Activated naive CD4-positive, alpha-beta T cell treated with anti-CD3 and anti-CD28 coated beads, Interleukin-2, amount 50 U/mL, for 24 hours (primary cell): ENCODE data around the gene ZNF764.
"Not testable (repeated sequence)": the region's sequence is repeated elsewhere in the genome, so short reads cannot be mapped to it uniquely, and the experiment has no call there.

Source experiments
- H3K27ac Mint-ChIP-seq: one replicate; pipeline ENCODE4 v1.8.0; 2021; ENCODE audit warnings: mild to moderate bottlenecking, mixed read lengths
- H3K27me3 Mint-ChIP-seq: one replicate; pipeline ENCODE4 v1.8.0; 2021; ENCODE audit warnings: mixed read lengths
- H3K36me3 Mint-ChIP-seq: one replicate; pipeline ENCODE4 v1.8.0; 2021; ENCODE audit warnings: mixed read lengths
- H3K4me1 Mint-ChIP-seq: one replicate; pipeline ENCODE4 v1.8.0; 2021; ENCODE audit warnings: mixed read lengths
- H3K4me3 Mint-ChIP-seq: one replicate; pipeline ENCODE4 v1.8.0; 2021; ENCODE audit warnings: mild to moderate bottlenecking, mixed read lengths
- H3K9me3 Mint-ChIP-seq: one replicate; pipeline ENCODE4 v1.8.0; 2021; ENCODE audit warnings: mixed read lengths

The ZNF764 gene

GRCh38 chr16:30527635-30528178, 30.5 kb downstream of the ZNF764 start:
- Mint-ChIP-seq H3K9me3 (no peaks in the 10 kb centered on the region), H3K4me3 (peak overlapping the region; percentile 87), H3K4me1 (peaks cover 36% of the 10 kb centered on the region), H3K27me3 (no peaks in the 10 kb centered on the region), H3K27ac (peak overlapping the region; percentile 76), H3K36me3 (no peaks in the 10 kb centered on the region)

- Mint-ChIP-seq H3K9me3 (no peaks in the 10 kb centered on the region), H3K4me1 (peaks cover 36% of the 10 kb centered on the region), H3K4me3 (peak overlapping the region; percentile 87)
These were observed 31.1 kb downstream of the ZNF764 start for GRCh38 chr16:30526823-30527634.

GRCh38 chr16:30526137-30526822, 31.9 kb downstream of the ZNF764 start, which contains the start of gene ZNF768:
Gene ZNF768, minus strand, starts transcription at chr16:30526566. Its CDS starts 153 bp downstream, at chr16:30526413.
- peaks cover 32% of the 10 kb centered on the region for H3K4me1 Mint-ChIP-seq
- peak within 1 kb of the TSS; percentile 76 for H3K27ac Mint-ChIP-seq
- no peaks in the 10 kb centered on the region for H3K9me3 Mint-ChIP-seq
- no peaks in the 10 kb centered on the region for H3K36me3 Mint-ChIP-seq
- H3K4me3 Mint-ChIP-seq, result peak within 1 kb of the TSS; percentile 87
- no peaks in the 10 kb centered on the region for H3K27me3 Mint-ChIP-seq

More at GRCh38 chr16:30526823-30527634, 31.1 kb downstream of the ZNF764 start:
- Mint-ChIP-seq H3K27me3 (no peaks in the 10 kb centered on the region), H3K27ac (peak overlapping the region; percentile 76), H3K36me3 (no peaks in the 10 kb centered on the region)

GRCh38 chr16:30525844-30526136, 32.4 kb downstream of the ZNF764 start:
- Mint-ChIP-seq H3K4me1 (peaks cover 31% of the 10 kb centered on the region), H3K27me3 (no peaks in the 10 kb centered on the region), H3K27ac (no peak overlapping the region), H3K9me3 (no peaks in the 10 kb centered on the region), H3K4me3 (peak overlapping the region; percentile 78), H3K36me3 (no peaks in the 10 kb centered on the region)

- H3K9me3 Mint-ChIP-seq, result no peaks in the 10 kb centered on the region
- H3K27ac Mint-ChIP-seq, result peak overlapping the region; percentile 79
- peaks cover 22% of the 10 kb centered on the region for H3K4me1 Mint-ChIP-seq
- no peak overlapping the region for H3K4me3 Mint-ChIP-seq
- H3K36me3 Mint-ChIP-seq, result peaks cover 2% of the 10 kb centered on the region
- no peaks in the 10 kb centered on the region for H3K27me3 Mint-ChIP-seq
These were observed 33.3 kb downstream of the ZNF764 start for GRCh38 chr16:30524575-30525568.

- Mint-ChIP-seq H3K27ac (no peak overlapping the region), H3K9me3 (no peaks in the 10 kb centered on the region), H3K4me1 (peaks cover 19% of the 10 kb centered on the region), H3K36me3 (peaks cover 9% of the 10 kb centered on the region), H3K4me3 (no peak overlapping the region), H3K27me3 (no peaks in the 10 kb centered on the region)
These were observed 34.2 kb downstream of the ZNF764 start for GRCh38 chr16:30523768-30524574.

- H3K4me3 Mint-ChIP-seq, H3K27me3 Mint-ChIP-seq, H3K9me3 Mint-ChIP-seq, H3K27ac Mint-ChIP-seq: not testable (repeated sequence)
- peaks cover 10% of the 10 kb centered on the region for H3K4me1 Mint-ChIP-seq
- H3K36me3 Mint-ChIP-seq, result peaks cover 12% of the 10 kb centered on the region
These were observed 35.3 kb downstream of the ZNF764 start for GRCh38 chr16:30522702-30523463.

- Mint-ChIP-seq H3K27ac (no peak overlapping the region), H3K27me3 (no peaks in the 10 kb centered on the region), H3K36me3 (peaks cover 12% of the 10 kb centered on the region), H3K9me3 (no peaks in the 10 kb centered on the region), H3K4me1 (peaks cover 4% of the 10 kb centered on the region), H3K4me3 (no peak overlapping the region)
These were observed 36.1 kb downstream of the ZNF764 start for GRCh38 chr16:30521873-30522641.

- H3K27ac Mint-ChIP-seq, result no peak overlapping the region
- no peaks in the 10 kb centered on the region for H3K9me3 Mint-ChIP-seq
- H3K36me3 Mint-ChIP-seq, result peaks cover 14% of the 10 kb centered on the region
- no peaks in the 10 kb centered on the region for H3K27me3 Mint-ChIP-seq
- H3K4me1 Mint-ChIP-seq, result peaks cover 4% of the 10 kb centered on the region
- H3K4me3 Mint-ChIP-seq, result no peak overlapping the region
These were observed 36.7 kb downstream of the ZNF764 start for GRCh38 chr16:30521476-30521872.

- Mint-ChIP-seq H3K4me1 (peaks cover 4% of the 10 kb centered on the region), H3K4me3 (no peak overlapping the region), H3K36me3 (peaks cover 20% of the 10 kb centered on the region), H3K9me3 (no peaks in the 10 kb centered on the region), H3K27ac (peak overlapping the region; percentile 89), H3K27me3 (no peaks in the 10 kb centered on the region)
These were observed 38.8 kb downstream of the ZNF764 start for GRCh38 chr16:30519120-30520049.

- Mint-ChIP-seq H3K4me1 (peaks cover 4% of the 10 kb centered on the region), H3K9me3 (no peaks in the 10 kb centered on the region), H3K27me3 (no peaks in the 10 kb centered on the region), H3K36me3 (peaks cover 23% of the 10 kb centered on the region), H3K4me3 (no peak overlapping the region), H3K27ac (peak overlapping the region; percentile 70)
These were observed 39.6 kb downstream of the ZNF764 start for GRCh38 chr16:30518552-30518951.

- no peaks in the 10 kb centered on the region for H3K27me3 Mint-ChIP-seq
- peak overlapping the region; percentile 79 for H3K27ac Mint-ChIP-seq
- peaks cover 40% of the 10 kb centered on the region for H3K36me3 Mint-ChIP-seq
- H3K9me3 Mint-ChIP-seq, result no peaks in the 10 kb centered on the region
- H3K4me1 Mint-ChIP-seq, result peaks cover 4% of the 10 kb centered on the region
- no peak overlapping the region for H3K4me3 Mint-ChIP-seq
These were observed 42.9 kb downstream of the ZNF764 start for GRCh38 chr16:30515275-30515674.
